ENCODE measurements around the gene ZNF609.

DNA sequence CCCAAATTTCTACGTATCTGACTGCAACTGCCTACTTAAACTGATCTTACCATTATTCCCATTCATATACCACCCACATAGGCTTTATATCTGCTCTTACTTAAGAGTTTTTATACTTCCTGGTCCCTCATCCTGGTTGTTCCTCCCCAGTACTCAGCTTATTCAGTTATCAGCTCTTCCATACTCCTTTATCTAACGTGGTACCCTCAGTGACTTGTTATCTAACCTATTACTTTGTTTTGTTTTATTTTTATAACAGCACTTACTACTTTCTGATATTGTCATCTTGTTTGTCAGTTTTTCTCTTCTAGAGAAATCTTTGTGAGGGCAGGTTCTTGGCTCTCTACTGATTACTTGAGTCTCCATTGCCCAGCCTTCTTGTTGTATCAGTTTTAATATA is 100.6 kb downstream of the ZNF609 start:
- TF ChIP-seq POLR2AphosphoS5 (IDR thresholded peaks at IDR 0.05) (no peak), EZH2 (IDR thresholded peaks at IDR 0.05; ENCODE audit: borderline replicate concordance, insufficient read depth, low read length, poor library complexity, severe bottlenecking) (no peak)
- TF ChIP-seq, protein P1, sequence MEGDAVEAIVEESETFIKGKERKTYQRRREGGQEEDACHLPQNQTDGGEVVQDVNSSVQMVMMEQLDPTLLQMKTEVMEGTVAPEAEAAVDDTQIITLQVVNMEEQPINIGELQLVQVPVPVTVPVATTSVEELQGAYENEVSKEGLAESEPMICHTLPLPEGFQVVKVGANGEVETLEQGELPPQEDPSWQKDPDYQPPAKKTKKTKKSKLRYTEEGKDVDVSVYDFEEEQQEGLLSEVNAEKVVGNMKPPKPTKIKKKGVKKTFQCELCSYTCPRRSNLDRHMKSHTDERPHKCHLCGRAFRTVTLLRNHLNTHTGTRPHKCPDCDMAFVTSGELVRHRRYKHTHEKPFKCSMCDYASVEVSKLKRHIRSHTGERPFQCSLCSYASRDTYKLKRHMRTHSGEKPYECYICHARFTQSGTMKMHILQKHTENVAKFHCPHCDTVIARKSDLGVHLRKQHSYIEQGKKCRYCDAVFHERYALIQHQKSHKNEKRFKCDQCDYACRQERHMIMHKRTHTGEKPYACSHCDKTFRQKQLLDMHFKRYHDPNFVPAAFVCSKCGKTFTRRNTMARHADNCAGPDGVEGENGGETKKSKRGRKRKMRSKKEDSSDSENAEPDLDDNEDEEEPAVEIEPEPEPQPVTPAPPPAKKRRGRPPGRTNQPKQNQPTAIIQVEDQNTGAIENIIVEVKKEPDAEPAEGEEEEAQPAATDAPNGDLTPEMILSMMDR (IDR thresholded peaks at IDR 0.05; ENCODE audit: poor library complexity, severe bottlenecking) = no peak
- TF ChIP-seq, protein P2, sequence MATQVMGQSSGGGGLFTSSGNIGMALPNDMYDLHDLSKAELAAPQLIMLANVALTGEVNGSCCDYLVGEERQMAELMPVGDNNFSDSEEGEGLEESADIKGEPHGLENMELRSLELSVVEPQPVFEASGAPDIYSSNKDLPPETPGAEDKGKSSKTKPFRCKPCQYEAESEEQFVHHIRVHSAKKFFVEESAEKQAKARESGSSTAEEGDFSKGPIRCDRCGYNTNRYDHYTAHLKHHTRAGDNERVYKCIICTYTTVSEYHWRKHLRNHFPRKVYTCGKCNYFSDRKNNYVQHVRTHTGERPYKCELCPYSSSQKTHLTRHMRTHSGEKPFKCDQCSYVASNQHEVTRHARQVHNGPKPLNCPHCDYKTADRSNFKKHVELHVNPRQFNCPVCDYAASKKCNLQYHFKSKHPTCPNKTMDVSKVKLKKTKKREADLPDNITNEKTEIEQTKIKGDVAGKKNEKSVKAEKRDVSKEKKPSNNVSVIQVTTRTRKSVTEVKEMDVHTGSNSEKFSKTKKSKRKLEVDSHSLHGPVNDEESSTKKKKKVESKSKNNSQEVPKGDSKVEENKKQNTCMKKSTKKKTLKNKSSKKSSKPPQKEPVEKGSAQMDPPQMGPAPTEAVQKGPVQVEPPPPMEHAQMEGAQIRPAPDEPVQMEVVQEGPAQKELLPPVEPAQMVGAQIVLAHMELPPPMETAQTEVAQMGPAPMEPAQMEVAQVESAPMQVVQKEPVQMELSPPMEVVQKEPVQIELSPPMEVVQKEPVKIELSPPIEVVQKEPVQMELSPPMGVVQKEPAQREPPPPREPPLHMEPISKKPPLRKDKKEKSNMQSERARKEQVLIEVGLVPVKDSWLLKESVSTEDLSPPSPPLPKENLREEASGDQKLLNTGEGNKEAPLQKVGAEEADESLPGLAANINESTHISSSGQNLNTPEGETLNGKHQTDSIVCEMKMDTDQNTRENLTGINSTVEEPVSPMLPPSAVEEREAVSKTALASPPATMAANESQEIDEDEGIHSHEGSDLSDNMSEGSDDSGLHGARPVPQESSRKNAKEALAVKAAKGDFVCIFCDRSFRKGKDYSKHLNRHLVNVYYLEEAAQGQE (IDR thresholded peaks at IDR 0.05; ENCODE audit: borderline replicate concordance) = no peak

All from neural cell (in vitro differentiated cells).